HEK293 (cell line): ENCODE measurements around the gene TNFAIP2.
A peak's percentile ranks its signal among the peaks of the same experiment; 100 is the strongest.

Experiments
- GLI4 ChIP-seq: fragments of 450-650 bp; formaldehyde crosslinking; IDR thresholded peaks from 2 replicates; pipeline ENCODE4 v1.5.1; 2016; ENCODE audit warnings: missing biosample characterization, missing genetic modification characterization
- GLIS1 ChIP-seq: fragments of 450-650 bp; formaldehyde crosslinking; IDR thresholded peaks from 2 replicates; pipeline ENCODE4 v1.5.1; 2016; ENCODE audit warnings: missing biosample characterization, missing genetic modification characterization
- PRDM2 ChIP-seq: fragments of 450-650 bp; formaldehyde crosslinking; IDR thresholded peaks from 2 replicates; pipeline ENCODE4 v1.5.1; 2016; ENCODE audit warnings: missing biosample characterization, missing genetic modification characterization, borderline replicate concordance
- REST ChIP-seq: fragments of 450-650 bp; formaldehyde crosslinking; IDR thresholded peaks from 2 replicates; pipeline ENCODE4 v1.5.1; 2016; ENCODE audit warnings: missing biosample characterization, missing genetic modification characterization
- SALL2 ChIP-seq: fragments of 450-650 bp; formaldehyde crosslinking; IDR thresholded peaks from 2 replicates; pipeline ENCODE4 v1.5.0; 2017; ENCODE audit warnings: missing biosample characterization, mild to moderate bottlenecking, missing genetic modification characterization, borderline replicate concordance
- ZBTB20 ChIP-seq: fragments of 450-650 bp; formaldehyde crosslinking; IDR thresholded peaks from 2 replicates; pipeline ENCODE4 v1.5.1; 2016; ENCODE audit warnings: missing biosample characterization, missing genetic modification characterization
- ZBTB48 ChIP-seq: fragments of 450-650 bp; formaldehyde crosslinking; IDR thresholded peaks from 2 replicates; pipeline ENCODE4 v1.5.1; 2016; ENCODE audit warnings: missing biosample characterization, missing genetic modification characterization
- ZEB2 ChIP-seq: fragments of 450-650 bp; formaldehyde crosslinking; IDR thresholded peaks from 2 replicates; pipeline ENCODE4 v1.5.1; 2016; ENCODE audit warnings: missing biosample characterization, missing genetic modification characterization
- ZNF10 ChIP-seq: fragments of 450-650 bp; formaldehyde crosslinking; IDR thresholded peaks from 2 replicates; pipeline ENCODE4 v1.5.1; 2017; ENCODE audit warnings: missing biosample characterization, missing genetic modification characterization
- ZNF16 ChIP-seq: fragments of 450-650 bp; formaldehyde crosslinking; IDR thresholded peaks from 2 replicates; pipeline ENCODE4 v1.5.1; 2016; ENCODE audit warnings: low read depth, missing biosample characterization, missing genetic modification characterization
- ZNF175 ChIP-seq: fragments of 450-650 bp; formaldehyde crosslinking; IDR thresholded peaks from 2 replicates; pipeline ENCODE4 v1.5.1; 2016; ENCODE audit warnings: missing biosample characterization, missing genetic modification characterization
- ZNF18 ChIP-seq: fragments of 450-650 bp; formaldehyde crosslinking; IDR thresholded peaks from 2 replicates; pipeline ENCODE4 v1.5.1; 2016; ENCODE audit warnings: missing biosample characterization, missing genetic modification characterization
- ZNF19 ChIP-seq: fragments of 450-650 bp; formaldehyde crosslinking; IDR thresholded peaks from 2 replicates; pipeline ENCODE4; 2016; ENCODE audit warnings: missing biosample characterization, missing genetic modification characterization, low read depth
- ZNF214 ChIP-seq: fragments of 450-650 bp; formaldehyde crosslinking; IDR thresholded peaks from 2 replicates; pipeline ENCODE4 v1.5.1; 2017; ENCODE audit warnings: missing biosample characterization, mild to moderate bottlenecking, missing genetic modification characterization, borderline replicate concordance
- ZNF239 ChIP-seq: fragments of 450-650 bp; formaldehyde crosslinking; IDR thresholded peaks from 2 replicates; pipeline ENCODE4 v1.5.1; 2016; ENCODE audit warnings: missing biosample characterization, missing genetic modification characterization
- ZNF274 ChIP-seq, 2 experiments: fragments of 200-500 bp in 1 of 2; fragments of 450-650 bp in 1 of 2; sonication (Bioruptor generic) in 1 of 2; formaldehyde crosslinking in 1 of 2; IDR thresholded peaks; 2 replicates each; pipeline versions ENCODE4 v1.5.1 to v1.6.1; 2014 to 2016; ENCODE audit warnings: borderline replicate concordance in 1 of 2, inconsistent platforms in 1 of 2, low read length in 1 of 2, missing biosample characterization in 1 of 2, missing genetic modification characterization in 1 of 2
- ZNF426 ChIP-seq: fragments of 450-650 bp; formaldehyde crosslinking; IDR thresholded peaks from 2 replicates; pipeline ENCODE4 v1.5.1; 2017; ENCODE audit warnings: missing biosample characterization, missing genetic modification characterization, mild to moderate bottlenecking, inconsistent platforms, moderate library complexity
- ZNF449 ChIP-seq: fragments of 450-650 bp; formaldehyde crosslinking; IDR thresholded peaks from 2 replicates; pipeline ENCODE4 v1.5.1; 2017; ENCODE audit warnings: missing biosample characterization, mild to moderate bottlenecking, missing genetic modification characterization, moderate library complexity
- ZNF501 ChIP-seq: fragments of 450-650 bp; formaldehyde crosslinking; IDR thresholded peaks from 2 replicates; pipeline ENCODE4 v1.5.1; 2016; ENCODE audit warnings: missing biosample characterization, missing genetic modification characterization
- ZNF514 ChIP-seq: fragments of 450-650 bp; formaldehyde crosslinking; IDR thresholded peaks from 2 replicates; pipeline ENCODE4 v1.5.1; 2016; ENCODE audit warnings: missing biosample characterization, missing genetic modification characterization
- ZNF621 ChIP-seq: fragments of 450-650 bp; formaldehyde crosslinking; IDR thresholded peaks from 2 replicates; pipeline ENCODE4 v1.5.1; 2017; ENCODE audit warnings: missing biosample characterization, missing genetic modification characterization
- ZNF626 ChIP-seq: fragments of 450-650 bp; sonication (Bioruptor Pico); formaldehyde crosslinking; IDR thresholded peaks from 2 replicates; pipeline ENCODE4 v1.5.1; 2018; ENCODE audit warnings: missing biosample characterization, missing genetic modification characterization, inconsistent platforms
- ZNF785 ChIP-seq: fragments of 450-650 bp; formaldehyde crosslinking; IDR thresholded peaks from 2 replicates; pipeline ENCODE4 v1.5.1; 2016; ENCODE audit warnings: missing biosample characterization, missing genetic modification characterization
- ZSCAN5A ChIP-seq: fragments of 450-650 bp; formaldehyde crosslinking; IDR thresholded peaks from 2 replicates; pipeline ENCODE4 v1.5.1; 2016; ENCODE audit warnings: missing biosample characterization, missing genetic modification characterization
- ZXDB ChIP-seq: fragments of 450-650 bp; formaldehyde crosslinking; IDR thresholded peaks from 2 replicates; pipeline ENCODE4 v1.5.1; 2016; ENCODE audit warnings: missing biosample characterization, missing genetic modification characterization

TNFAIP2 gene

GRCh38 chr14:103130965-103131364, 7.7 kb downstream of the TNFAIP2 start (continued):
- TF ChIP-seq ZNF274 (IDR thresholded peaks at IDR 0.05; ENCODE audit: low read length) (no peak), ZNF274 (tag by site-specific recombination; IDR thresholded peaks at IDR 0.05; ENCODE audit: borderline replicate concordance) (no peak), ZNF214 (tag by site-specific recombination) (no peak), ZNF239 (tag by site-specific recombination) (no peak), GLI4 (tag by site-specific recombination) (no peak), ZNF626 (no peak), ZBTB20 (tag by site-specific recombination) (no peak; the same call in 1 of the 2 replicates), ZNF10 (tag by site-specific recombination) (no peak), SALL2 (tag by site-specific recombination) (no peak), ZNF514 (tag by site-specific recombination) (no peak), ZNF16 (tag by site-specific recombination) (no peak), PRDM2 (tag by site-specific recombination) (no peak), ZNF621 (tag by site-specific recombination) (no peak), ZXDB (no peak), REST (no peak), GLIS1 (tag by site-specific recombination) (no peak; the same call in 1 of the 2 replicates), ZNF449 (tag by site-specific recombination) (no peak), ZNF785 (tag by site-specific recombination) (no peak), ZNF19 (tag by site-specific recombination) (no peak), ZSCAN5A (tag by site-specific recombination) (no peak), ZNF175 (no peak), ZNF18 (tag by site-specific recombination) (peak; percentile 86), ZNF501 (tag by site-specific recombination) (no peak), ZBTB48 (tag by site-specific recombination) (no peak), ZNF426 (no peak), ZEB2 (tag by site-specific recombination) (peak; percentile 32; the same call in 1 of the 2 replicates)
